ENCODE data around the gene FOCAD. TPM values are rescaled to one million over a fixed set of nuclear protein-coding genes. Genes with fewer than 3 reads are reported as not detected.

The FOCAD gene
- total RNA-seq, 1 experiment from 2014 or later: 43.3 TPM

GRCh38 chr9:20702570-20702969, 18.5 kb downstream of the FOCAD start:
- Histone ChIP-seq H3K23ac (ENCODE audit: insufficient read length, low read depth, low read length) (no peak overlapping the region), H2AFZ (ENCODE audit: low read length) (no peak overlapping the region), H3K4ac (ENCODE audit: low read depth, low read length) (no peak overlapping the region), H3K9me3 (ENCODE audit: control insufficient read depth, low read depth, low read length) (no peaks in the 10 kb centered on the region), H3K14ac (ENCODE audit: insufficient read depth, low read length) (no peak overlapping the region), H4K5ac (ENCODE audit: insufficient read length, low read depth, low read length) (no peak overlapping the region), H4K91ac (ENCODE audit: insufficient read length, low read depth, low read length) (no peak overlapping the region), H3K79me1 (ENCODE audit: insufficient read depth, low read depth, low read length, poor library complexity, severe bottlenecking) (peaks cover 3% of the 10 kb centered on the region), H2BK5ac (ENCODE audit: insufficient read length, low read length) (no peak overlapping the region), H3K27me3 (ENCODE audit: insufficient read depth, low read length) (no peaks in the 10 kb centered on the region), H2BK20ac (ENCODE audit: low read depth, low read length, poor library complexity, severe bottlenecking) (no peak overlapping the region), H3K4me2 (ENCODE audit: insufficient read depth, insufficient read length, low read length) (no peak overlapping the region), H3K79me2 (ENCODE audit: insufficient read depth, low read length) (0 out of 2 replicates have a peak, but pooled peaks cover 4% of the 10 kb centered on the region), H4K8ac (replicated peaks; ENCODE audit: insufficient read length, low read depth, low read length) (no peak overlapping the region), H2BK12ac (ENCODE audit: insufficient read length, low read depth, low read length) (no peak overlapping the region), H4K20me1 (ENCODE audit: control insufficient read depth, insufficient read depth, insufficient read length) (no peaks in the 10 kb centered on the region), H3K9ac (ENCODE audit: extremely low read depth, insufficient read length, low read length) (no peak overlapping the region), H2BK15ac (ENCODE audit: low read depth, low read length) (no peak overlapping the region), H3K4me1 (ENCODE audit: insufficient read depth, low read length) (no peaks in the 10 kb centered on the region), H3K23me2 (ENCODE audit: insufficient read length, low read depth, low read length, poor library complexity, severe bottlenecking) (no peaks in the 10 kb centered on the region), H3K56ac (ENCODE audit: insufficient read length, low read depth, low read length) (no peak overlapping the region), H2BK120ac (ENCODE audit: low read depth, low read length, poor library complexity, severe bottlenecking) (no peak overlapping the region), H3K18ac (ENCODE audit: insufficient read length, low read depth, low read length) (no peak overlapping the region), H3T11ph (ENCODE audit: low read length) (no peak overlapping the region), H3K27ac (ENCODE audit: insufficient read length, low read depth, low read length) (no peak overlapping the region), H2AK5ac (ENCODE audit: insufficient read length, low read length) (no peak overlapping the region)
- Mint-ChIP-seq H3K36me3 (ENCODE audit: insufficient read depth in 1 of 3, low read depth in 3 of 3) (peaks cover 0 to 2% (median 0%) of the 10 kb centered on the region in 3 experiments; a peak in 1 of 7 replicates), H3K27ac (no peak overlapping the region), H3K4me1 (peaks cover 17 to 23% of the 10 kb centered on the region in 2 experiments), H3K4me3 (no peak overlapping the region; a peak in 1 of 5 replicates), H3K27me3 (ENCODE audit: low read depth) (no peaks in the 10 kb centered on the region), H3K9me3 (no peaks in the 10 kb centered on the region)
- TF ChIP-seq CTCF (conservative IDR thresholded peaks at IDR 0.05): no peak
- no peak for DNase-seq
- WGBS (ENCODE audit: extremely low coverage, insufficient read length, low lambda C conversion rate): no CpG with 5 or more reads among the region's 4 CpGs
